ENCODE measurements around the gene N4BP3.
"Not testable (repeated sequence)": the region's sequence is repeated elsewhere in the genome, so short reads cannot be mapped to it uniquely, and the experiment has no call there.

N4BP3 gene

GRCh38 chr5:178113141-178113787 is at the start of gene N4BP3:
N4BP3 (plus strand) TSS chr5:178113532; CDS start chr5:178119584, 6,052 bp downstream.
- peak; percentile 91 for DNase-seq

- no peak for DNase-seq
Measured at GRCh38 chr5:178067755-178068154, 45.6 kb upstream of the N4BP3 start.

- no peak for DNase-seq
Measured at GRCh38 chr5:178068293-178068692, 45.0 kb upstream of the N4BP3 start.

GRCh38 chr5:178069909-178070308 is 43.4 kb upstream of the N4BP3 start:
- peak; percentile 62 for DNase-seq

GRCh38 chr5:178071108-178071507 is 42.2 kb upstream of the N4BP3 start:
- no peak for DNase-seq

GRCh38 chr5:178072749-178073148 is 40.6 kb upstream of the N4BP3 start:
- no peak for DNase-seq

- no peak for DNase-seq
Measured at GRCh38 chr5:178074266-178074952, 38.9 kb upstream of the N4BP3 start.

- not testable (repeated sequence) for DNase-seq
Measured at GRCh38 chr5:178076965-178077364, 36.4 kb upstream of the N4BP3 start.

- DNase-seq: no peak
Measured at GRCh38 chr5:178077751-178078150, 35.6 kb upstream of the N4BP3 start.

GRCh38 chr5:178078197-178079010 is 34.9 kb upstream of the N4BP3 start:
- no peak for DNase-seq

GRCh38 chr5:178080056-178080455 is 33.3 kb upstream of the N4BP3 start:
- no peak for DNase-seq

GRCh38 chr5:178080618-178081410 is 32.5 kb upstream of the N4BP3 start:
- DNase-seq: no peak

GRCh38 chr5:178081571-178082243 is 31.6 kb upstream of the N4BP3 start:
- no peak for DNase-seq

- no peak for DNase-seq
Measured at GRCh38 chr5:178083922-178084321, 29.4 kb upstream of the N4BP3 start.

GRCh38 chr5:178085316-178085715 is 28.0 kb upstream of the N4BP3 start:
- DNase-seq: no peak

GRCh38 chr5:178086266-178086665 is 27.1 kb upstream of the N4BP3 start:
- DNase-seq: no peak

- DNase-seq: not testable (repeated sequence)
Measured at GRCh38 chr5:178087199-178087598, 26.1 kb upstream of the N4BP3 start.

GRCh38 chr5:178090856-178091255 is 22.5 kb upstream of the N4BP3 start:
- DNase-seq: no peak

- no peak for DNase-seq
Measured at GRCh38 chr5:178093134-178093533, 20.2 kb upstream of the N4BP3 start.

GRCh38 chr5:178094345-178094744 is 19.0 kb upstream of the N4BP3 start:
- DNase-seq: no peak

- DNase-seq: no peak
Measured at GRCh38 chr5:178098685-178099084, 14.6 kb upstream of the N4BP3 start.

- DNase-seq: no peak
Measured at GRCh38 chr5:178103612-178104011, 9.7 kb upstream of the N4BP3 start.
